ENCODE data around the gene B9D1. TPM values are rescaled to one million over a fixed set of nuclear protein-coding genes. Genes with fewer than 3 reads are reported as not detected.

The B9D1 gene
- total and polyA plus RNA-seq, 8 donors, result 6.6 to 39.6 (median 12.5) TPM

GRCh38 chr17:19308398-19308797 lies 54.1 kb downstream of the B9D1 start:
- H3K27ac ChIP-seq, result no peak overlapping the region
- peaks cover 0 to 23% (median 7%) of the 10 kb centered on the region in 3 donors for H3K36me3 ChIP-seq
- no peak for ATAC-seq
- DNase-seq, result no peak
- H3K4me3 ChIP-seq, result no peak overlapping the region
- peaks cover 0 to 4% (median 0%) of the 10 kb centered on the region in 3 donors for H3K4me1 ChIP-seq
- H3K9me3 ChIP-seq, result no peaks in the 10 kb centered on the region
- TF ChIP-seq CTCF (IDR thresholded peaks at IDR 0.05), result no peak
- no peak for FAIRE-seq
- intact Hi-C loops (cut with DNase I), result no loop called here
- H3K27me3 ChIP-seq, result no peaks in the 10 kb centered on the region
- 86 to 91% methylated on average over 8 of the region's 8 CpGs for WGBS, 2 donors

GRCh38 chr17:19307521-19307920 lies 55.0 kb downstream of the B9D1 start:
- peaks cover 0 to 14% (median 7%) of the 10 kb centered on the region in 3 donors for H3K36me3 ChIP-seq
- DNase-seq, result no peak
- H3K4me3 ChIP-seq, result no peak overlapping the region
- H3K27me3 ChIP-seq, result no peaks in the 10 kb centered on the region
- no peak overlapping the region for H3K27ac ChIP-seq
- no peak for TF ChIP-seq CTCF (IDR thresholded peaks at IDR 0.05)
- intact Hi-C loops (cut with DNase I), result no loop called here
- WGBS, 2 donors, result 96 to 98% methylated on average over 10 of the region's 10 CpGs
- peaks cover 0 to 4% (median 0%) of the 10 kb centered on the region in 3 donors for H3K4me1 ChIP-seq
- no peak for ATAC-seq
- FAIRE-seq, result no peak
- H3K9me3 ChIP-seq, result no peaks in the 10 kb centered on the region

GRCh38 chr17:19306160-19307111 lies 56.1 kb downstream of the B9D1 start:
- TF ChIP-seq CTCF (IDR thresholded peaks at IDR 0.05), result no peak
- Histone ChIP-seq H3K27ac (no peak overlapping the region), H3K27me3 (no peaks in the 10 kb centered on the region), H3K9me3 (no peaks in the 10 kb centered on the region), H3K4me3 (no peak overlapping the region), H3K4me1 (peaks cover 0 to 4% (median 0%) of the 10 kb centered on the region in 3 donors), H3K36me3 (peaks cover 0 to 7% (median 0%) of the 10 kb centered on the region in 3 donors)
- WGBS, 2 donors, result 74 to 76% methylated on average over 10 of the region's 10 CpGs
- DNase-seq (no peak), ATAC-seq (peak in 2 of 4 donors; percentile 24 to 36), FAIRE-seq (no peak)
- intact Hi-C loops (cut with DNase I), result no loop called here

- intact Hi-C loops (cut with DNase I), result no loop called here
- ATAC-seq (no peak), FAIRE-seq (no peak), DNase-seq (no peak)
- H3K4me3 ChIP-seq, result no peak overlapping the region
- H3K27me3 ChIP-seq, result no peaks in the 10 kb centered on the region
- H3K9me3 ChIP-seq, result no peaks in the 10 kb centered on the region
- WGBS, 2 donors, result 94 to 98% methylated on average over 5 of the region's 5 CpGs
- H3K4me1 ChIP-seq, result peaks cover 0 to 4% (median 0%) of the 10 kb centered on the region in 3 donors
- no peak for TF ChIP-seq CTCF (IDR thresholded peaks at IDR 0.05)
- peaks cover 0 to 2% (median 0%) of the 10 kb centered on the region in 3 donors for H3K36me3 ChIP-seq
- H3K27ac ChIP-seq, result no peak overlapping the region
These were observed 56.8 kb downstream of the B9D1 start for GRCh38 chr17:19305761-19306159.

- Histone ChIP-seq H3K27me3 (no peaks in the 10 kb centered on the region), H3K4me1 (peaks cover 0 to 4% (median 0%) of the 10 kb centered on the region in 3 donors), H3K4me3 (no peak overlapping the region), H3K36me3 (no peaks in the 10 kb centered on the region), H3K27ac (no peak overlapping the region), H3K9me3 (no peaks in the 10 kb centered on the region)
- intact Hi-C loops (cut with DNase I), result no loop called here
- DNase-seq (peak in 1 of 6 donors; percentile 9), FAIRE-seq (no peak), ATAC-seq (no peak)
- TF ChIP-seq CTCF (IDR thresholded peaks at IDR 0.05), result no peak
- 83 to 88% methylated on average over 5 of the region's 5 CpGs for WGBS, 2 donors
These were observed 57.3 kb downstream of the B9D1 start for GRCh38 chr17:19305256-19305655.
